GM19351 (cell line): ENCODE results near the gene ESRRA.
A peak's percentile ranks its signal among the peaks of the same experiment; 100 is the strongest.

Experiments used
- ATAC-seq: cut with Tn5 transposase; IDR thresholded peaks from one replicate; pipeline ENCODE4 v1.9.1; 2021; ENCODE audit warnings: mild to moderate bottlenecking, moderate library complexity; ENCODE audit not compliant: unreplicated experiment

Gene ESRRA

GRCh38 chr11:64305075-64305690 lies at the start of gene ESRRA:
Gene ESRRA (plus strand): TSS chr11:64305524. CDS start chr11:64307180, 1,656 bp downstream.
- ATAC-seq = peak; percentile 69

- no peak for ATAC-seq
Measured at GRCh38 chr11:64256300-64256699, 49.0 kb upstream of the ESRRA start.

GRCh38 chr11:64258356-64258755 lies 47.0 kb upstream of the ESRRA start:
- no peak for ATAC-seq

DNA sequence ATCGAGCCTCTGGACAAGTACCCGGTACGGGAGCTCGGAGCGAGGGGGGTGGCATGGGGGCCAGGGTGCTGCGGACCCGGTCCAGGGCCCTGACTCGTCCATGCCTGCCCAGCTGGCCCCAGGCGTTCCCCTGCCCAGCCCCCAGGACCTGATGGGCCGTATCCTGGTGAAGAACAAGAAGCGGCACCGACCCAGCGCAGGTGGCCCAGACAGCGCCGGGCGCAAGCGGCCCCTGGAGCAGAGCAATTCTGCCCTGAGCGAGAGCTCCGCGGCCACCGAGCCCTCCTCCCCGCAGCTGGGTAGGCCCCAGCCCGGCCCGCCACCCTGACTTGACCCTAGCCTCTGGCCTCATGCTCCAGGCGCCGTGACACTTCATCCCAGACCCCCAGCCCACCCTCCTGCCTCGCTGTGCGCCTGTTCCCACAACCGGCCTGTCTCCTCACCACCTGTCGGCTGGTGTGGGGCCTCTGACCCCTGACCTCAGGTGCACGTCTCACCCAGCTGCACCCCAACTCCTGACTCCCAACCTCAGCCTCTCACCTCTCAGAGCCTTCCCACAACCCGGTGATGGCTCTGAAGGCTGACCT lies 46.3 kb upstream of the ESRRA start:
- no peak for ATAC-seq

- ATAC-seq = no peak
Measured at GRCh38 chr11:64259533-64260067, 45.7 kb upstream of the ESRRA start.

- ATAC-seq = no peak
Measured at GRCh38 chr11:64260147-64260708, 45.1 kb upstream of the ESRRA start.

GRCh38 chr11:64261556-64262080 lies 43.7 kb upstream of the ESRRA start:
- no peak for ATAC-seq

DNA sequence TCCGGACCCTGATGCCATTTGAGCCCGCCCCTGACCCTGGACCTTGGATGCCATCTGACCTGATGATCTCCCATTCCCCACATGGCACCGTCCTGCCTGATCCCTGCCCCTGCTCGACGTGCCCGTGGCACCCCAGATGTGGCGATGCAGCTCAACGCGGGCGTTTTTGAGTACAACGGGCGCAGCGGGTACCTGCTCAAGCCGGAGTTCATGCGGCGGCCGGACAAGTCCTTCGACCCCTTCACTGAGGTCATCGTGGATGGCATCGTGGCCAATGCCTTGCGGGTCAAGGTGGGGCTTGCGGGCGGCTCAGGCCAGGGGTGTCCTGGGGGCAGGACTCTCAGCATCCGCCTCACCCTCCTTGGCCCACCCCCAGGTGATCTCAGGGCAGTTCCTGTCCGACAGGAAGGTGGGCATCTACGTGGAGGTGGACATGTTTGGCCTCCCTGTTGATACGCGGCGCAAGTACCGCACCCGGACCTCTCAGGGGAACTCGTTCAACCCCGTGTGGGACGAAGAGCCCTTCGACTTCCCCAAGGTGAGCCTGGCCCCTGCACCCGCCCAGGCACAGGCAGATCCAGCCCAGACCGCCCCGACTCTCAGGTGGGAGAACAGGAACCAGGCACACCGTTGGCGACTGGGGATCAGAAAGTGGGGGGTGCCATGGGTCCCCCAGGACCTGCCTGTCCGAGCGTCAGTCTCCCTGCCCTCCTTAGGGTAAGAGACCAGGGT lies 42.9 kb upstream of the ESRRA start:
- ATAC-seq = no peak

GRCh38 chr11:64263021-64263946 lies 42.0 kb upstream of the ESRRA start:
- ATAC-seq = no peak

GRCh38 chr11:64263947-64264317 lies 41.4 kb upstream of the ESRRA start:
- ATAC-seq = no peak

- ATAC-seq = no peak
Measured at GRCh38 chr11:64264371-64264852, 40.9 kb upstream of the ESRRA start.

DNA sequence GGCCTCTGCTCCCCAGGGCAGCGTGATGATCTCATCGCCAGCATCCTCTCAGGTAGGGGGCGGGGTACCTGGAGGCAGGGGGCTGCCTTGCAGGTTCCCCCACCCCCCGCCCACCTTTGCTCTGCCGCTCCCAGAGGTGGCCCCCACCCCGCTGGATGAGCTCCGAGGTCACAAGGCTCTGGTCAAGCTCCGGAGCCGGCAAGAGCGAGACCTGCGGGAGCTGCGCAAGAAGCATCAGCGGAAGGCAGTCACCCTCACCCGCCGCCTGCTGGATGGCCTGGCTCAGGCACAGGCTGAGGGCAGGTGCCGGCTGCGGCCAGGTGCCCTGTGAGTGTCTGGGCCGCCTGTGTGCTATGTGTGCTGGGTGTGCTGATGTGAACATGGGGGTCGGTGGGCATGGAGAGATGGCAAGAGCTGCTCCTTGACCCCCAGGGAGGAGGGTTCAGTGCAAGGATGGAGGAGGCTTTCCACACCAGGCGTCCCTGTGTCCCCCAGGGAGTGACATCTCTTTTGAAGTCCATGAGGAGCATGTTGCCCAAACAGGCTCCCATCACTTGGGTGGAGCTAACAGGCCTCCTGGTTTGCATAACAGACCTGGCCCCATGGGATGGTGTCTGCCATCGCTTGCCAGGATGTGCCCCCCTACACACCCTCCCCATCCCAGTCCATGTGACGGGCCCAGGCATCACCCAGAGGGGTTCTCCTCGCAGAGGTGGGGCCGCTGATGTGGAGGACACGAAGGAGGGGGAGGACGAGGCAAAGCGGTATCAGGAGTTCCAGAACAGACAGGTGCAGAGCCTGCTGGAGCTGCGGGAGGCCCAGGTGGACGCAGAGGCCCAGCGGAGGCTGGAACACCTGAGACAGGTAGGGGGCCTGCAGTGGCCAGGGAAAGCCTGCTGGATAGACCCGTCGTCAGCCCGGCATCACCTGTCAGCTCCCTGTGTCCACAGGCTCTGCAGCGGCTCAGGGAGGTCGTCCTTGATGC lies 39.9 kb upstream of the ESRRA start:
- ATAC-seq = no peak

DNA sequence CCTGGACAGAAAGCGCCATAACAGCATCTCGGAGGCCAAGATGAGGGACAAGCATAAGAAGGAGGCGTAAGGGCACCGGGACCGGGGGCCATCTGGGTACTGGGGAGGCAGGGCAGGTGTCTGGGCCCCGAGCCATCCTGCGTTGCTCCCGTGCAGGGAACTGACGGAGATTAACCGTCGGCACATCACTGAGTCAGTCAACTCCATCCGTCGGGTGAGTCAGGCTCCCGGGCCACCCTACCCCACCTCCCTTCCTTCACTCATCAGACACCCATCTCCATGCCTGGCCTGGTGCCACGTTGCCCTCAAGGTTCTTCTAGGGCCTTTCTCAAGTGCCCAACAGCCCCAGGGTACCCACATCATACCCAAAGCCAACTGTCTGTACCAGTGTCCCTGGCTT lies 39.0 kb upstream of the ESRRA start:
- no peak for ATAC-seq

DNA sequence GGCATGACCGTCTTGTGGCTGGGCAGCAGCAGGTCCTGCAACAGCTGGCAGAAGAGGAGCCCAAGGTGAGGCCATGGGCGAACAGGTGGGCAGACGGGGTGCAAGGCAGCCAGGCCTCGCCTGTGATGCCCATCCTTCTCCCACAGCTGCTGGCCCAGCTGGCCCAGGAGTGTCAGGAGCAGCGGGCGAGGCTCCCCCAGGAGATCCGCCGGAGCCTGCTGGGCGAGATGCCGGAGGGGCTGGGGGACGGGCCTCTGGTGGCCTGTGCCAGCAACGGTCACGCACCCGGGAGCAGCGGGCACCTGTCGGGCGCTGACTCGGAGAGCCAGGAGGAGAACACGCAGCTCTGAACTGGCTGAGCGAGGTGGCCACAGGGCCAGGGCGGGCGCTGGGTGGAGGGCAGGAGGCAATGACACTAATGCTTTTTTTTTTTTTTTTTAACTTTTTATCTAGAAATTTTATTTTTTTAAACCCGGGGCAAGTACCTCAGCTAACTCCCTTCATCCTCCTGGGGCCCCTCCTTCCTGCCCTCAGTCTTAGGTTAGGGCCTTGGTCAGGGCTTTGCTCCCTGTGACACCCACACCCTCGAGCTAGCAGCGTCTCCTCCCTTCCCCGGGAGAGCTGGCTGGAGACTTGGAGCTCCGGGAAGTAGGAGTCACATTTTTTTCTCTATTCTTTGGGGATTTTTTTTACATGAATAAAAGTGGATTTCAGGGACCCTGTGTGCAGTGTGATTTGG lies 37.9 kb upstream of the ESRRA start:
- ATAC-seq = no peak

DNA sequence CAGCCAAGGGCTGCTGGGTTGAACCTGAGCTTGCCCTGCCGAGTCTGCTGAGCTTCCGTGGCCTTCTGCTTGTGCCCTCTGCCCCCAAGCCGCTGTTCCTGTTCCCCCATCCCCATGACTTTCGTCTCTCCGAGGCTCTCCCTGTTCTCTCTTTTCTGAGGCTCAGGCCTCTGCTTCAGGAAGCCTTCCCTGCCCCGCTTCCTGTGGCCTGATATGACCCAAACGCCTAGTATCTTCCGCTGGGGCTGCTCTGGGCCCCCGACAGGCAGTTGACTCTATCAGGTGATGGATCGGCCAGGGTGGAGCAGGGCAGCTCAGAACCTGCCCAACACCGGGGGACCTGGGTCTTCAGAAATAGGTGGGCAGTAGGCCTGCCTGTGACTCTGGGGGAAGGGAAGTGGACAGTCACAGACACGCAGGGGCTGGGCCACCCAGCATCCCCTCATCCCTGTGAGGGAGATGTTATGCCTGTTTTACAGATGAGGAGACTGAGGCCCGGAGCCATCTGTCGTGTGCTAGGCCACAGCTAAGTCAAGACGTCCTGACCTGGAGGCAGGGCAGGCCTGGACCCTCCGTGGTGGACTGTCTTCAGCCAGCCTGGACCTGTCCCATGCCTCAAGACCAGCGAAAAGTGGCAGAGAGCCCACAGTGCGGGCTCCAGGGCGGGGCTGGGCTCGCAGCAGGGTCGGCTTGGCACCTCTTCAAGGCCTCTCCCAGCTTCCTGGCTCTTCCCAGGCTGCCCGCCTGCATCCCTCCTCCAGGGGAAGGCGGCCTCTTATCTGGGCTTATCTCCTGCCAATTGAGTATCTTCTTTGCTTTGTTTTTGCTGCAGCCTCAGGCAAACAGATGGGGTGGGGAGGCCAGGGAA lies 37.1 kb upstream of the ESRRA start:
- ATAC-seq = no peak

DNA sequence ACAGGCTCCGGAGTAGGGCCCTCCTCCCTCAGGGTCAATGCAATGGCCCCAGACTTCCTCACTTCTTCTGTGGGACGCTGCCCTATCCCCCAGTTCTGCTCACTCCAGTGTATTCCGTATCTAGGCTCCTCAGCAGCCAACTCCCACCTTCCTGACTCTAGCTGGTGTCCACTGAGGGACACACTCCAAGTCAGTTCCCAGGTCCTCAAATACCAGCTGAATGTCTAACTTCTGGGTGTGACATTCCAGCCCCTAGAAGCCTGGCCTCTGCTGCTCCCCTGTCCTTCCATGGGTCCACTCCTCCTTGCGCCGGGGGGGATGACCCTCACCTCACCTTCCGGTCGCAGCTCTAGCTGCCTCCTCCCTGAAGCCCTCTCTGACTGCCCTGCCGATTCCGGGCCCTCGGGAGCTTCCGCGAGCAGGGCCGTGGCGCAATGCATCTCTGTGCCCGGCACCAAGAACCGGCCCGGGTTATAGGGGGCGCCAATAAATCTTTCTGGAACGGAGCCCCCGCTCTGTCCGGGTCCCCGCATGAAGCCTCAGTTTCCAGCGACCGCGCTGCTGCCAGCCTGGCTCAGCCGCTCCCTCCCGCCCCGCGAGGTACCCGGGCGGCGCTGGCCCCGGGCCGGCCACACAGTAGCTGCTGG lies 36.3 kb upstream of the ESRRA start:
- peak; percentile 9 for ATAC-seq
